NCI-H2196 treated with DMSO at 0.1 percent for 48 hours (cell line): ENCODE results near the gene SCFD1.

ENCODE experiments used
- DNase-seq: peaks from one replicate; lab custom pipeline; 2025; ENCODE audit not compliant: unreplicated experiment; lab: John Stamatoyannopoulos, UW

The SCFD1 gene

GRCh38 chr14:30753452-30753851 is 131.3 kb downstream of the SCFD1 start:
- DNase-seq: no peak

- DNase-seq: no peak
Measured at GRCh38 chr14:30754778-30755177, 132.7 kb downstream of the SCFD1 start.

GRCh38 chr14:30756594-30756993 is 134.5 kb downstream of the SCFD1 start:
- DNase-seq: no peak

GRCh38 chr14:30757082-30757481 is 135.0 kb downstream of the SCFD1 start:
- DNase-seq: no peak

- no peak for DNase-seq
Measured at GRCh38 chr14:30759172-30760125, 137.3 kb downstream of the SCFD1 start.

- DNase-seq: no peak
Measured at GRCh38 chr14:30763891-30764290, 141.8 kb downstream of the SCFD1 start.

- DNase-seq: no peak
Measured at GRCh38 chr14:30767624-30768023, 145.5 kb downstream of the SCFD1 start.

- no peak for DNase-seq
Measured at GRCh38 chr14:30768791-30769190, 146.7 kb downstream of the SCFD1 start.

GRCh38 chr14:30770376-30770775 is 148.3 kb downstream of the SCFD1 start:
- no peak for DNase-seq

GRCh38 chr14:30771595-30771994 is 149.5 kb downstream of the SCFD1 start:
- DNase-seq: no peak

- no peak for DNase-seq
Measured at GRCh38 chr14:30779210-30779609, 157.1 kb downstream of the SCFD1 start.
